CD4-positive, alpha-beta memory T cell (primary cell): Measurements from ENCODE around the gene REC8. TPM values are rescaled to one million over a fixed set of nuclear protein-coding genes. Genes with fewer than 3 reads are reported as not detected.

ENCODE experiments used
- CTCF ChIA-PET: fragments of 350-600 bp; sonication (Branson Sonifier 250); formaldehyde crosslinking; loops from one replicate; lab custom pipeline; 2021; ENCODE audit warnings: inconsistent platforms; ENCODE audit not compliant: partially characterized antibody; lab: Charles Lee
- POLR2A ChIA-PET: fragments of 350-600 bp; sonication (Branson Sonifier 250); formaldehyde crosslinking; loops from one replicate; lab custom pipeline; 2021; ENCODE audit not compliant: partially characterized antibody; lab: Charles Lee
- DNase-seq, 5 donors: peaks; one replicate each; pipeline versions ENCODE4 v3.0.0 to v3.0.0-alpha.2; 2020 to 2022; ENCODE audit warnings: mixed read lengths in 1 of 5
- H3K27ac ChIP-seq: one replicate; pipeline ENCODE4 v1.7.0; 2013; ENCODE audit warnings: low read depth, low read length
- H3K27me3 ChIP-seq: 2 replicates; pipeline ENCODE4 v1.7.0; 2013; ENCODE audit warnings: mild to moderate bottlenecking, low read length, moderate library complexity; ENCODE audit not compliant: insufficient read depth
- H3K36me3 ChIP-seq: 2 replicates; pipeline ENCODE4 v1.7.0; 2013; ENCODE audit warnings: mild to moderate bottlenecking, low read length, moderate library complexity; ENCODE audit not compliant: insufficient read depth
- H3K4me1 ChIP-seq: 2 replicates; pipeline ENCODE4 v1.7.0; 2013; ENCODE audit warnings: mild to moderate bottlenecking, low read length, moderate library complexity; ENCODE audit not compliant: insufficient read depth
- H3K4me3 ChIP-seq, 2 donors: one replicate each; pipeline ENCODE4 v1.7.0; 2013; ENCODE audit warnings: low read length in 2 of 2, mild to moderate bottlenecking in 1 of 2
- H3K9me3 ChIP-seq, 2 donors: one replicate each; pipeline ENCODE4 v1.7.0; 2013; ENCODE audit warnings: low read length in 2 of 2, control low read depth in 1 of 2; ENCODE audit not compliant: control insufficient read depth in 1 of 2
- H3K27ac Mint-ChIP-seq, 7 donors: one replicate each; pipeline ENCODE4 v1.8.0; 2020 to 2021; ENCODE audit warnings: mixed read lengths in 7 of 7, mild to moderate bottlenecking in 6 of 7, inconsistent platforms in 3 of 7, moderate library complexity in 3 of 7
- H3K27me3 Mint-ChIP-seq, 2 donors: one replicate each; pipeline ENCODE4 v1.8.0; 2020 to 2021; ENCODE audit warnings: mixed read lengths in 2 of 2
- H3K36me3 Mint-ChIP-seq, 2 donors: one replicate each; pipeline ENCODE4 v1.8.0; 2020 to 2021; ENCODE audit warnings: mixed read lengths in 2 of 2, inconsistent platforms in 1 of 2, mild to moderate bottlenecking in 1 of 2
- H3K4me1 Mint-ChIP-seq, 4 donors: one replicate each; pipeline ENCODE4 v1.8.0; 2020 to 2021; ENCODE audit warnings: mixed read lengths in 4 of 4, mild to moderate bottlenecking in 1 of 4
- H3K4me3 Mint-ChIP-seq, 8 donors: one replicate each; pipeline ENCODE4 v1.8.0; 2020 to 2021; ENCODE audit warnings: mixed read lengths in 8 of 8, mild to moderate bottlenecking in 7 of 8, moderate library complexity in 6 of 8, inconsistent platforms in 3 of 8
- H3K9me3 Mint-ChIP-seq, 8 donors: one replicate each; pipeline ENCODE4 v1.8.0; 2020 to 2021; ENCODE audit warnings: mixed read lengths in 8 of 8, mild to moderate bottlenecking in 5 of 8, inconsistent platforms in 3 of 8, moderate library complexity in 1 of 8
- intact Hi-C: fragments of 100-400 bp; cut with micrococcal nuclease; formaldehyde crosslinking; loops from one replicate; pipeline ENCODE4 v1.15.1; 2023
- polyA plus RNA-seq, 2 donors: library from polyadenylated mRNA; unstranded; fragments of 300-500 nt; fragmentation: Illumina TruSeq; gene quantifications; one replicate each; pipeline ENCODE4 v1.2.3, GENCODE V29; 2021
- total RNA-seq, 2 experiments: library from RNA; stranded (reverse); gene quantifications; one replicate each; pipeline ENCODE4 v1.2.3, GENCODE V29; 2021

REC8 gene
- total and polyA plus RNA-seq, 4 experiments from 2014 or later = 2.8 to 30.5 (median 18.8) TPM

DNA sequence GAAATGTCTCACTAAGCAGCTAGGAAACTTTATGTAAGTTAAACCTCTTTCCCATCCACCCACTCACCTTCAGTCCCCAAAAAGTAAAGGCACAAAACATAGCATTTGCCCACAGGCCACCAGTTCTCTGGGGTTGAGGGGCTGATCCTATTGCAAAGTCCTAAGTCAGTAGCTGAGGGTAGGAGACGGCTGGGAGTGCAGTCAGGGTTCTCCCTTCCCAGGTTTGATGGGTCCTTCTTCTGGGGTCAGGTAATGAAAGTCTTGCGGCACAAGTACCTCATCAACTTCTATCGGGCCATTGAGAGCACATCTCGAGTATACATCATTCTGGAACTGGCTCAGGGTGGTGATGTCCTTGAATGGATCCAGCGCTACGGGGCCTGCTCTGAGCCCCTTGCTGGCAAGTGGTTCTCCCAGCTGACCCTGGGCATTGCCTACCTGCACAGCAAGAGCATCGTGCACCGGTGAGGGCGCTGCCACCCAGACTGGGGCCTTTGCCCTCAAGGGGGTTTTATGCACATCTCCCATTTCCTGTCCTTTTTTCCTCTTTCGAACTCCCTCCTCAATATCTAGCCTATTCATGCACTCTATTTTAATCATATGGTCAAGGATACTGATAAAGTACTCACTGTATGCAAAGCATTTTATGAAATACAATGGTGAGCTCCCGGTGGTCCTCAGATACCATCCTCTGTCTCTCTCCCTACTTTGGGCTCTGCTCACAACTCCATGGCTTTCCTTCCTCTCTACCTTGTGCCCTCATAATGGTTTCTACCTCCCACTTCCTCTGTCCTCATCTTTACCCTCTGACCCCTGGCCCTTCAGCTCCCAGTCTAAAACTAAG, 34.6 kb downstream of the REC8 start:
- no peak overlapping the region for H3K4me3 ChIP-seq
- ChIA-PET CTCF (interaction anchor here (0.6 to 1.2 kb wide), 2 partner anchors 46 to 91 kb away, joined by 3 to 4 read pairs; partner anchors contain the start of gene IRF9), POLR2A (interaction anchor here (0.8 to 5.2 kb wide), 4 partner anchors 9 to 91 kb away, joined by 3 to 32 read pairs (median 10); partner anchors contain the start of genes MDP1, NRL, PSME2 and TM9SF1)
- intact Hi-C loops = no loop called here
- H3K9me3 ChIP-seq = no peaks in the 10 kb centered on the region
- peak overlapping the region in 4 of 7 donors; percentile 16 to 52 (median 28) for H3K27ac Mint-ChIP-seq
- no peaks in the 10 kb centered on the region for H3K27me3 Mint-ChIP-seq
- no peak for DNase-seq
- peak overlapping the region in 1 of 8 donors; percentile 40 for H3K4me3 Mint-ChIP-seq
- H3K36me3 Mint-ChIP-seq = peaks cover 59 to 75% of the 10 kb centered on the region in 2 donors
- H3K27me3 ChIP-seq = no peaks in the 10 kb centered on the region
- no peak overlapping the region for H3K27ac ChIP-seq
- peaks cover 0 to 5% (median 0%) of the 10 kb centered on the region in 8 donors for H3K9me3 Mint-ChIP-seq
- H3K4me1 ChIP-seq = peaks cover 5% of the 10 kb centered on the region
- H3K36me3 ChIP-seq = peaks cover 58% of the 10 kb centered on the region
- H3K4me1 Mint-ChIP-seq = peaks cover 14 to 45% (median 30%) of the 10 kb centered on the region in 4 donors

DNA sequence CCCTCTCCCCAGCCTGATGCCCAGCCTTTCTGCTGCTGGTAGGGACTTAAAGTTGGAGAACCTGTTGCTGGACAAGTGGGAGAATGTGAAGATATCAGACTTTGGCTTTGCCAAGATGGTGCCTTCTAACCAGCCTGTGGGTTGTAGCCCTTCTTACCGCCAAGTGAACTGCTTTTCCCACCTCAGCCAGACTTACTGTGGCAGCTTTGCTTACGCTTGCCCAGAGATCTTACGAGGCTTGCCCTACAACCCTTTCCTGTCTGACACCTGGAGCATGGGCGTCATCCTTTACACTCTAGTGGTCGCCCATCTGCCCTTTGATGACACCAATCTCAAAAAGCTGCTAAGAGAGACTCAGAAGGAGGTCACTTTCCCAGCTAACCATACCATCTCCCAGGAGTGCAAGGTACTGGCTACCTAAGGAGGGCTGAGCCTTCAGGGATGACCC, 35.2 kb downstream of the REC8 start:
- ChIA-PET POLR2A (interaction anchor here (0.8 to 5.2 kb wide), 4 partner anchors 9 to 92 kb away, joined by 3 to 32 read pairs (median 10); partner anchors contain the start of genes MDP1, NRL, PSME2 and TM9SF1), CTCF (interaction anchor here (1.2 kb wide), 1 partner anchor 91 kb away, joined by 4 read pairs; no protein-coding TSS in a partner anchor)
- Histone ChIP-seq H3K4me3 (no peak overlapping the region), H3K27ac (no peak overlapping the region), H3K9me3 (no peaks in the 10 kb centered on the region), H3K27me3 (no peaks in the 10 kb centered on the region), H3K36me3 (peaks cover 59% of the 10 kb centered on the region), H3K4me1 (peaks cover 11% of the 10 kb centered on the region)
- no peak overlapping the region for H3K4me3 Mint-ChIP-seq
- H3K27ac Mint-ChIP-seq = peak overlapping the region in 6 of 7 donors; percentile 16 to 82 (median 42)
- H3K36me3 Mint-ChIP-seq = peaks cover 57 to 75% of the 10 kb centered on the region in 2 donors
- no peak for DNase-seq
- intact Hi-C loops = no loop called here
- H3K27me3 Mint-ChIP-seq = no peaks in the 10 kb centered on the region
- peaks cover 18 to 50% (median 34%) of the 10 kb centered on the region in 4 donors for H3K4me1 Mint-ChIP-seq
- peaks cover 0 to 5% (median 0%) of the 10 kb centered on the region in 8 donors for H3K9me3 Mint-ChIP-seq

DNA sequence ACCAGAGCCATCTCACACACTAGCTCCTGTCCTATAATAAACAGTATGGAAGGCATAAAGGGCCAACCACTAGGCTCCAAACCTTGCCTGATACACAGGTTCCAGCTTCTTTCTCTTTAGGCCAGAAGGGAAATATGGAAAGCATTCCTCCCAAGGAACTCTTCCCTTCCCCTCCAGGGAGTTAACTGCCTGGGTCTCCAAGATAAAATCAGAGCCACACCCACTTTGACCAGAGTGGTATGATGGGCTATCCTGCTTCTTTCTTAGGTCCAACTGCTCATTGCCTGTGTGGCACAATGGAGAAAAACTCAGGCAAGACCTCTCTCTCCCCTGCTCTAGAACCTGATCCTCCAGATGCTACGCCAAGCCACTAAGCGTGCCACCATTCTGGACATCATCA, 35.7 kb downstream of the REC8 start:
- POLR2A ChIA-PET = interaction anchor here (0.8 to 5.2 kb wide), 4 partner anchors 8 to 93 kb away, joined by 3 to 32 read pairs (median 10); partner anchors contain the start of genes MDP1, NRL, PSME2 and TM9SF1
- peaks cover 59% of the 10 kb centered on the region for H3K36me3 ChIP-seq
- no peak overlapping the region for H3K27ac ChIP-seq
- H3K4me1 ChIP-seq = peaks cover 16% of the 10 kb centered on the region
- DNase-seq = no peak
- CTCF ChIA-PET = interaction anchor here (1.2 kb wide), 1 partner anchor 90 kb away, joined by 4 read pairs; no protein-coding TSS in a partner anchor
- peaks cover 0 to 5% (median 0%) of the 10 kb centered on the region in 8 donors for H3K9me3 Mint-ChIP-seq
- no peaks in the 10 kb centered on the region for H3K27me3 Mint-ChIP-seq
- no peaks in the 10 kb centered on the region for H3K9me3 ChIP-seq
- no peaks in the 10 kb centered on the region for H3K27me3 ChIP-seq
- H3K4me1 Mint-ChIP-seq = peaks cover 18 to 55% (median 36%) of the 10 kb centered on the region in 4 donors
- H3K4me3 Mint-ChIP-seq = no peak overlapping the region
- peak overlapping the region in 3 of 7 donors; percentile 23 to 78 (median 52) for H3K27ac Mint-ChIP-seq
- H3K36me3 Mint-ChIP-seq = peaks cover 52 to 70% of the 10 kb centered on the region in 2 donors
- intact Hi-C loops = no loop called here
- H3K4me3 ChIP-seq = no peak overlapping the region

DNA sequence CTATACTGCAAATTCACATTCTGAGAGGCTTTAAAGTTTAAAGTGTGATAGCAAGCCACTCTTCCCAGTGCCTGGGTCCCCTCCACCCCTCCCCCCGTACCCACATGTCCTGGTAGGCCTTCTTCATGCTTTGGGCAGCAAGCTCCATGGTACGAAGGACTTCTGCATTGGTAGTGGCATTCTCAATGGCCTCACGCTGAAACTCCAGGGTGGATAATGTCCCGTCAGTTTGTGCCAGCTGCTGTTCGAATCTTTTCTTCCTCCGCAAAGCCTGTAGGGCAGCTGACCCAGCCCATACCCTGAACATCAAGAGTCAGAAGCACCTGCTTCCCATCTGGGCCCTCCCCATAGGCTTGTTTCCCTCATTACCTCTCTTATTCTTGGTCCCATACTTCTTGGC, 39.4 kb downstream of the REC8 start:
- Histone ChIP-seq H3K9me3 (no peaks in the 10 kb centered on the region), H3K27ac (peak overlapping the region; percentile 7), H3K27me3 (no peaks in the 10 kb centered on the region), H3K36me3 (peaks cover 50% of the 10 kb centered on the region), H3K4me3 (no peak overlapping the region), H3K4me1 (peaks cover 40% of the 10 kb centered on the region)
- no peak for DNase-seq
- Mint-ChIP-seq H3K27ac (peak overlapping the region; percentile 95 to 100 (median 99)), H3K27me3 (no peaks in the 10 kb centered on the region), H3K4me3 (peak overlapping the region in 6 of 8 donors; percentile 29 to 99 (median 96)), H3K9me3 (peaks cover 0 to 5% (median 0%) of the 10 kb centered on the region in 8 donors), H3K4me1 (peaks cover 33 to 75% (median 49%) of the 10 kb centered on the region in 4 donors), H3K36me3 (peaks cover 36 to 58% of the 10 kb centered on the region in 2 donors)
- POLR2A ChIA-PET = interaction anchor here (0.7 to 6.6 kb wide), 7 partner anchors 12 to 219 kb away, joined by 3 to 171 read pairs (median 66); partner anchors contain the start of genes CBLN3, CIDEB, GMPR2 and IPO4
- CTCF ChIA-PET = interaction anchor here (1.2 to 3.6 kb wide), 2 partner anchors 50 to 51 kb away, joined by 3 to 10 read pairs; partner anchors contain the start of gene IRF9
- intact Hi-C loops = no loop called here

DNA sequence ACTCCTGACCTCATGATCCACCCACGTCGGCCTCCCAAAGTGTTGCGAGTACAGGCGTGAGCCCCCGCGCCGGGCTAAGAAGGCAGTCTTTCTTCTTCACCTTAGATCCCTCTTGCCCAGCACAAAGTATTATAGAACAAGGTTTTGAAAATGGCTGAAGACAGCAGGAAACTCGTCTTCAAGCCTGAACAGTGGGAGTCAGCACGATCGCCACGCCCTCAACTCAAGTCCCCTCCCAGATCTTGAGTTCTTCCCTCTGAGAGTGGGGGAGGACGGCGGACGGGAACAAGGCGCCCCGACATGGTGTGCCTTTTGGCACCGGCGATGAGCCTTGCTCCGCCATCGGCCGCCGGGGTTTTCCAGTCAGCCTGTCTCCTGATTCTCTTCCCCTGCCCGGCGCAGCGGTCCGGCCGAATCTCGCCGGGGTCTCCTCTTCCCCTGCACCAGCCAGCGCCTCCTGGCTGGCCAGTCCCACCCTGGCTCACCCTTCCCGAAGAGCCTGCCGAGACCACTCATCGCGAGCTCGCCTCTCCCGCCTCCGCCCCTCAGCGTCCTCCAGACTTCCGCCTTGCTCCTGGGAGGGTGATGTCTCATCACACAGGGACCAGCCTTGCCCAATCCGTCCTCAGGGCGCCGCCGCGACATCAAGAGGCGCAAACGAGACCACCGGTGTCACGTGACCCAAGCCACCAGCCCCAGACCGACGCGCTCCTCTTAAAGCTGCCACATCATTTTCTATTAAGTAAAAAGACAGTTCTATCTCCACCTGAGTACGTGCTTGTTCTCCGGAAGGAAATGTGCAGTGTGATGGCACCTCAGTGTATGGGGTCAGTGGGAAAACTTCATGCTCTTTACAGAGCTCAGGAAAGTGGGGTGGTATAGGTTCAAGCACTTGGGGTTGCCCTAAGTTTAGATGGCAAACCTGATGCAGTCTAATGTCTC, 41.3 kb downstream of the REC8 start, which contains the start of gene CHMP4A:
TSS of gene CHMP4A (minus strand) at position 565 of the 942 bp plus-strand sequence. CDS start at position 516, 49 bp downstream.
- DNase-seq = peak; percentile 93 to 99 (median 96)
- no peaks in the 10 kb centered on the region for H3K27me3 Mint-ChIP-seq
- Histone ChIP-seq H3K4me3 (peak within 1 kb of the TSS; percentile 68 to 91), H3K36me3 (peaks cover 32% of the 10 kb centered on the region), H3K4me1 (peaks cover 42% of the 10 kb centered on the region), H3K27ac (peak within 1 kb of the TSS; percentile 100), H3K9me3 (no peaks in the 10 kb centered on the region), H3K27me3 (no peaks in the 10 kb centered on the region)
- ChIA-PET CTCF (interaction anchor here (0.6 to 4.9 kb wide), 13 partner anchors 10 to 223 kb away, joined by 3 to 68 read pairs (median 6); partner anchors contain the start of genes CIDEB, DCAF11, DHRS1 and IRF9), POLR2A (interaction anchor here (0.7 to 6.6 kb wide), 35 partner anchors 8 to 1447 kb away, joined by 3 to 171 read pairs (median 6); partner anchors contain the start of genes AP1G2, CBLN3, CIDEB and DCAF11)
- H3K9me3 Mint-ChIP-seq = peaks cover 0 to 5% (median 0%) of the 10 kb centered on the region in 8 donors
- H3K36me3 Mint-ChIP-seq = peaks cover 21 to 52% of the 10 kb centered on the region in 2 donors
- H3K4me1 Mint-ChIP-seq = peaks cover 35 to 72% (median 48%) of the 10 kb centered on the region in 4 donors
- H3K4me3 Mint-ChIP-seq = peak within 1 kb of the TSS; percentile 92 to 99 (median 96)
- H3K27ac Mint-ChIP-seq = peak within 1 kb of the TSS; percentile 95 to 100 (median 99)
- intact Hi-C loops = loop anchor here (1.0 to 2.0 kb wide), 6 partner anchors 18 to 98 kb away; partner anchors contain the start of genes DCAF11, EMC9, IPO4 and IRF9
